Measurements from ENCODE around the gene RPS6KA1. TPM values are rescaled to one million over a fixed set of nuclear protein-coding genes. Genes with fewer than 3 reads are reported as not detected.
A peak's percentile ranks its signal among the peaks of the same experiment; 100 is the strongest.
"Not testable (repeated sequence)": the region's sequence is repeated elsewhere in the genome, so short reads cannot be mapped to it uniquely, and the experiment has no call there.

The RPS6KA1 gene
- total and polyA plus RNA-seq, 2 donors (not counting 1 experiment from before 2014, with no cell fraction given): 0.64 to 1.7 TPM

DNA sequence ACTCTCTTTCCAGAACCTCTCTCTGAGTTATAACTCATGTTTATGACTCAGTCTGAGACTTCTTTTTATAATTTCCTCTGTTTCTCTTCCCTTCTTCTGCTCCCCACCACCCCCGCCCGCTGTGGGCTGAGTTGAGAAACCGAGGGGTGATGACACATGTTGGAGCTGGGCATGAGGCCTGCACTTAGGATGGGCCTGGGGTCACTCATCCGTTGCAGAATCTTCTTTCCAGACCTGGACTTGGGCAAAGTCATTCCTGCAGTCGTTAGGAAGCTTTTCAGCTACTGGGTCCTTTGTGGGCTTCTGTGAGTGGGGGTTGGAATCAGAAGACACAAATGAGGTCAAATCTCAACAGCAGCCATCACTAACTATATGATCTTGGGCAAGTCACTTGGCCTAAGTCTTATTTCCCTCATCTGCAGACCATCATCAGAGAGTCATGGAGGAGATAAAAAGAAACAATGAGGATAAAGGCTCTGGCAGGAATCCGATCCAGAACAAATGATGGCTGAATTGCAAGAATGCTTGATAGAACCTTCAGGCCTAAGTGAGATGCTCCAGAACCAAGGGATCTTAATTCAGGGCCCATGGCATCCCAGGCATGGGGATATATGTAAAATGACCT is 53.4 kb downstream of the RPS6KA1 start:
- Histone ChIP-seq H3K9me3 (ENCODE audit: control insufficient read depth, insufficient read depth, low read depth, low read length) (no peaks in the 10 kb centered on the region), H3K9ac (ENCODE audit: insufficient read depth, low read length) (no peak overlapping the region), H3K4me3 (replicated peaks in 1 of 4; ENCODE audit: control extremely low read depth in 1 of 4, insufficient read depth in 1 of 4, low read depth in 3 of 4, low read length in 4 of 4) (no peak overlapping the region), H3K79me2 (ENCODE audit: control insufficient read depth, insufficient read depth, low read length) (no peaks in the 10 kb centered on the region), H2AFZ (ENCODE audit: low read length) (no peak overlapping the region), H3K4me1 (ENCODE audit: control insufficient read depth, extremely low read depth, insufficient read depth, low read length) (no peaks in the 10 kb centered on the region), H3K36me3 (ENCODE audit: control insufficient read depth, insufficient read depth, low read length) (no peaks in the 10 kb centered on the region), H3K4me2 (ENCODE audit: extremely low read depth, insufficient read depth, low read length) (no peak overlapping the region), H4K20me1 (ENCODE audit: control insufficient read depth, extremely low read depth, insufficient read depth, low read length) (no peaks in the 10 kb centered on the region), H3K27me3 (ENCODE audit: control insufficient read depth, insufficient read depth, low read length) (no peaks in the 10 kb centered on the region), H3K27ac (ENCODE audit: insufficient read depth, low read length) (no peak overlapping the region)
- peak; percentile 74 to 77 for DNase-seq (ENCODE audit: low read depth in 2 of 2)
- no peak for TF ChIP-seq EZH2 (IDR thresholded peaks at IDR 0.05; ENCODE audit: low read length, missing control alignments)
- TF ChIP-seq, protein P1, sequence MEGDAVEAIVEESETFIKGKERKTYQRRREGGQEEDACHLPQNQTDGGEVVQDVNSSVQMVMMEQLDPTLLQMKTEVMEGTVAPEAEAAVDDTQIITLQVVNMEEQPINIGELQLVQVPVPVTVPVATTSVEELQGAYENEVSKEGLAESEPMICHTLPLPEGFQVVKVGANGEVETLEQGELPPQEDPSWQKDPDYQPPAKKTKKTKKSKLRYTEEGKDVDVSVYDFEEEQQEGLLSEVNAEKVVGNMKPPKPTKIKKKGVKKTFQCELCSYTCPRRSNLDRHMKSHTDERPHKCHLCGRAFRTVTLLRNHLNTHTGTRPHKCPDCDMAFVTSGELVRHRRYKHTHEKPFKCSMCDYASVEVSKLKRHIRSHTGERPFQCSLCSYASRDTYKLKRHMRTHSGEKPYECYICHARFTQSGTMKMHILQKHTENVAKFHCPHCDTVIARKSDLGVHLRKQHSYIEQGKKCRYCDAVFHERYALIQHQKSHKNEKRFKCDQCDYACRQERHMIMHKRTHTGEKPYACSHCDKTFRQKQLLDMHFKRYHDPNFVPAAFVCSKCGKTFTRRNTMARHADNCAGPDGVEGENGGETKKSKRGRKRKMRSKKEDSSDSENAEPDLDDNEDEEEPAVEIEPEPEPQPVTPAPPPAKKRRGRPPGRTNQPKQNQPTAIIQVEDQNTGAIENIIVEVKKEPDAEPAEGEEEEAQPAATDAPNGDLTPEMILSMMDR (conservative IDR thresholded peaks at IDR 0.05 in 1 of 2, IDR thresholded peaks at IDR 0.05 in 1 of 2; ENCODE audit: low read depth in 1 of 2, low read length in 2 of 2): no peak

DNA sequence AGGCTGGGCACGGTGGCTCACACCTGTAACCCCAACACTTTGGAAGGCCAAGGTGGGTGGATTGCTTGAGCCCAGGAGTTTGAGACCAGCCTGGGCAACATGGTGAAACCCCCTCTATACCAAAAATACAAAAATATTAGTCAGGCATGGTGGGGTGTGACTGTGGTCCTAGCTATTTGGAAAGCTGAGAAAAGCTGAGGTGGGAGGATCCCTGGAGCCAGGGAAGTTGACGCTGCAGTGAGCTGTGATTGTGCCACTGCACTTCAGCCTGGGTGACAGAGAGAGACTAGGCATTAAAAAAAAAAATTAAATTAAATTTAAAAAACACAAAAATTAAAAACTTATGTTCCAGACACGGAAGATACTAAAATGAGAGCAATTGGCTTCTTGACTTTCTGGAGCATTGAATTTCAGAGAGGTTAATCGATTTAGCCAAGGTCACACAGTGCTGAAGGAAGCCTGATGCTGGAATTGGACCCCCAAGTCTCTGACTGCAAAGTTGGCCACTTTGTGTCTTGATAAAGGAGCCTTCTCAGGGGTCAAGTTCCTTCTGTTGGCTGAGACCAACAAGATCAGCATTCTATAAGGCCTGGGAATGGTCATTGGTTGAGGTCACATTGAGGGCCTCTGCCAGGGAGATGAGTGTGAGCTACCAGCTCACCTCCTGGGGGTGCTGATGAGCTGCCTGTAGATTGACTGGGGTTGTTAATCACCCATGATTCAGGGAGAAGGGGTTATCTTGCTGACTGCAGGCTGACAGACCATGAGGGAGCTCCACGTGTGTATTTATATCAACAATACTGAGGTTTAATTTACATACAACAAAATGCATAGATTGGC is 54.3 kb downstream of the RPS6KA1 start:
- Histone ChIP-seq H3K9ac (ENCODE audit: insufficient read depth, low read length) (no peak overlapping the region), H3K36me3 (ENCODE audit: control insufficient read depth, insufficient read depth, low read length) (no peaks in the 10 kb centered on the region), H2AFZ (ENCODE audit: low read length) (no peak overlapping the region), H3K4me2 (ENCODE audit: extremely low read depth, insufficient read depth, low read length) (no peak overlapping the region), H3K27me3 (ENCODE audit: control insufficient read depth, insufficient read depth, low read length) (no peaks in the 10 kb centered on the region), H3K27ac (ENCODE audit: insufficient read depth, low read length) (no peak overlapping the region), H3K4me3 (replicated peaks in 1 of 4; ENCODE audit: control extremely low read depth in 1 of 4, insufficient read depth in 1 of 4, low read depth in 3 of 4, low read length in 4 of 4) (no peak overlapping the region), H3K9me3 (ENCODE audit: control insufficient read depth, insufficient read depth, low read depth, low read length) (no peaks in the 10 kb centered on the region), H3K79me2 (ENCODE audit: control insufficient read depth, insufficient read depth, low read length) (no peaks in the 10 kb centered on the region), H4K20me1 (ENCODE audit: control insufficient read depth, extremely low read depth, insufficient read depth, low read length) (no peaks in the 10 kb centered on the region), H3K4me1 (ENCODE audit: control insufficient read depth, extremely low read depth, insufficient read depth, low read length) (no peaks in the 10 kb centered on the region)
- TF ChIP-seq, protein P1 (conservative IDR thresholded peaks at IDR 0.05 in 1 of 2, IDR thresholded peaks at IDR 0.05 in 1 of 2; ENCODE audit: low read depth in 1 of 2, low read length in 2 of 2): no peak
- TF ChIP-seq EZH2 (IDR thresholded peaks at IDR 0.05; ENCODE audit: low read length, missing control alignments): no peak
- no peak for DNase-seq (ENCODE audit: low read depth in 2 of 2)

DNA sequence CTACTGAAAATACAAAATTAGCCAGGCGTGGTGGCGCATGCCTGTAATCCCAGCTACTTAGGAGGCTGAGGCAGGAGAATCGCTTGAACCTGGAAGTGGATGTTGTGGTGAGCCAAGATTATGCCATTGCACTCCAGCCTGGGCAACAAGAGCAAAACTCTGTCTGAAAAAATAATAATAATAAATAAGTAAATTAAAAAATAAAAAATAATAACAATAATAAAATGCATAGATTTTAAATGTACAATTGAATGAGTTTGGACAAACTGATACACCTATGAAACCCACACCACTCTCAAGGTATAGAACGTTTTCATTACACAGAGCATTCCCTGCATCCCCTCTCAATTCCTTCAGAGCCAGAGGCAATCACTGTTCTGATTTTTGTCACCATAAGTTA is 55.0 kb downstream of the RPS6KA1 start:
- not testable (repeated sequence) for H3K36me3 ChIP-seq (ENCODE audit: control insufficient read depth, insufficient read depth, low read length); H3K27ac ChIP-seq (ENCODE audit: insufficient read depth, low read length); H3K4me3 ChIP-seq (replicated peaks in 1 of 4; ENCODE audit: control extremely low read depth in 1 of 4, insufficient read depth in 1 of 4, low read depth in 3 of 4, low read length in 4 of 4); H2AFZ ChIP-seq (ENCODE audit: low read length); H4K20me1 ChIP-seq (ENCODE audit: control insufficient read depth, extremely low read depth, insufficient read depth, low read length); H3K4me2 ChIP-seq (ENCODE audit: extremely low read depth, insufficient read depth, low read length); H3K79me2 ChIP-seq (ENCODE audit: control insufficient read depth, insufficient read depth, low read length); H3K27me3 ChIP-seq (ENCODE audit: control insufficient read depth, insufficient read depth, low read length); H3K9me3 ChIP-seq (ENCODE audit: control insufficient read depth, insufficient read depth, low read depth, low read length); DNase-seq (ENCODE audit: low read depth in 2 of 2); H3K9ac ChIP-seq (ENCODE audit: insufficient read depth, low read length); H3K4me1 ChIP-seq (ENCODE audit: control insufficient read depth, extremely low read depth, insufficient read depth, low read length)
